Left lung (tissue), 10 donors: Measurements from ENCODE around the gene IGF1R. TPM values are rescaled to one million over a fixed set of nuclear protein-coding genes. Genes with fewer than 3 reads are reported as not detected.

Experiments used
- ATAC-seq: fragments of 200-7000 bp; cut with Tn5 transposase; one replicate; pipeline ENCODE4 v1.9.1; 2020; ENCODE audit warnings: moderate library complexity
- DNase-seq, 4 donors: peaks; one replicate each; pipeline ENCODE4 v3.0.0-alpha.2; 2013 to 2020
- H3K27ac ChIP-seq, 2 donors: fragments of 200-600 bp; sonication (generic) in 1 of 2; one replicate each; pipeline versions ENCODE4 v1.5.0 to v1.8.0; 2020 to 2021
- H3K27me3 ChIP-seq, 2 donors: fragments of 200-600 bp; sonication (generic) in 1 of 2; one replicate each; pipeline versions ENCODE4 v1.5.0 to v1.8.0; 2020 to 2021
- H3K36me3 ChIP-seq, 2 donors: fragments of 200-600 bp; sonication (generic) in 1 of 2; one replicate each; pipeline versions ENCODE4 v1.5.0 to v1.8.0; 2020 to 2021
- H3K4me1 ChIP-seq, 2 donors: fragments of 200-600 bp; one replicate each; pipeline ENCODE4 v1.8.0; 2021
- H3K4me3 ChIP-seq, 2 donors: fragments of 200-600 bp; sonication (generic) in 1 of 2; one replicate each; pipeline versions ENCODE4 v1.5.0 to v1.8.0; 2020 to 2021; ENCODE audit warnings: mild to moderate bottlenecking in 1 of 2
- H3K9me3 ChIP-seq, 2 donors: fragments of 200-600 bp; sonication (generic) in 1 of 2; one replicate each; pipeline versions ENCODE4 v1.5.0 to v1.8.0; 2020 to 2021
- CTCF ChIP-seq, 2 donors: fragments of 200-600 bp; sonication (generic) in 1 of 2; IDR thresholded peaks; one replicate each; pipeline versions ENCODE4 v1.5.0 to v1.8.0; 2021; ENCODE audit warnings: antibody characterized with exemption in 2 of 2
- intact Hi-C, 2 donors: fragments of 100-400 bp; cut with DNase I; formaldehyde crosslinking; loops; one replicate each; pipeline versions ENCODE4 v1.11.2 to v1.14.2; 2022
- polyA plus RNA-seq, 6 donors: library from polyadenylated mRNA; unstranded; fragments of 120-200 nt; gene quantifications; one replicate each; pipeline ENCODE4 v1.2.1, GENCODE V29; 2013; ENCODE audit not compliant: insufficient read length in 6 of 6
- total RNA-seq, 2 donors: library from RNA; stranded (reverse); fragmentation: NEBNext Ultra II Directional; extraction: Animal tissue kit (Norgen Biotek cat#: 25700); gene quantifications; one replicate each; pipeline ENCODE4 v1.2.1, GENCODE V29; 2021
- donor health status: DM: no; HTN: yes; CAD: no.
- donor health status: DM: no; HTN: no; CAD: no.

Gene IGF1R
- total and polyA plus RNA-seq, 8 donors = 32.0 to 41.0 (median 37.0) TPM

GRCh38 chr15:98753726-98754656, 105.7 kb downstream of the IGF1R start:
- H3K36me3 ChIP-seq = no peaks in the 10 kb centered on the region
- no peaks in the 10 kb centered on the region for H3K9me3 ChIP-seq
- H3K27ac ChIP-seq = peak overlapping the region; percentile 35 to 55
- DNase-seq (no peak), ATAC-seq (peak; percentile 54)
- intact Hi-C loops = no loop called here
- H3K27me3 ChIP-seq = no peaks in the 10 kb centered on the region
- no peak for TF ChIP-seq CTCF (IDR thresholded peaks at IDR 0.05)
- H3K4me3 ChIP-seq = peak overlapping the region; percentile 12 to 17
- peaks cover 7 to 26% of the 10 kb centered on the region in 2 donors for H3K4me1 ChIP-seq

GRCh38 chr15:98754657-98755022, 106.3 kb downstream of the IGF1R start:
- H3K27me3 ChIP-seq = no peaks in the 10 kb centered on the region
- peak overlapping the region in 1 of 2 donors; percentile 35 for H3K27ac ChIP-seq
- TF ChIP-seq CTCF (IDR thresholded peaks at IDR 0.05) = no peak
- H3K36me3 ChIP-seq = no peaks in the 10 kb centered on the region
- intact Hi-C loops = no loop called here
- DNase-seq (no peak), ATAC-seq (no peak)
- H3K4me3 ChIP-seq = peak overlapping the region in 1 of 2 donors; percentile 17
- H3K4me1 ChIP-seq = peaks cover 7 to 26% of the 10 kb centered on the region in 2 donors
- H3K9me3 ChIP-seq = no peaks in the 10 kb centered on the region

GRCh38 chr15:98755138-98755537, 106.8 kb downstream of the IGF1R start:
- ATAC-seq (no peak), DNase-seq (no peak)
- intact Hi-C loops = no loop called here
- no peak overlapping the region for H3K27ac ChIP-seq
- TF ChIP-seq CTCF (IDR thresholded peaks at IDR 0.05) = no peak
- H3K9me3 ChIP-seq = no peaks in the 10 kb centered on the region
- no peak overlapping the region for H3K4me3 ChIP-seq
- peaks cover 7 to 31% of the 10 kb centered on the region in 2 donors for H3K4me1 ChIP-seq
- no peaks in the 10 kb centered on the region for H3K27me3 ChIP-seq
- H3K36me3 ChIP-seq = no peaks in the 10 kb centered on the region

GRCh38 chr15:98755781-98756180, 107.4 kb downstream of the IGF1R start:
- H3K9me3 ChIP-seq = no peaks in the 10 kb centered on the region
- no peak overlapping the region for H3K4me3 ChIP-seq
- H3K27me3 ChIP-seq = no peaks in the 10 kb centered on the region
- no peak for TF ChIP-seq CTCF (IDR thresholded peaks at IDR 0.05)
- H3K27ac ChIP-seq = no peak overlapping the region
- intact Hi-C loops = no loop called here
- no peak for ATAC-seq
- no peak for DNase-seq
- no peaks in the 10 kb centered on the region for H3K36me3 ChIP-seq
- peaks cover 9 to 37% of the 10 kb centered on the region in 2 donors for H3K4me1 ChIP-seq

GRCh38 chr15:98758224-98758623, 109.9 kb downstream of the IGF1R start:
- intact Hi-C loops = no loop called here
- ATAC-seq = no peak

More at GRCh38 chr15:98758224-98758623, 109.9 kb downstream of the IGF1R start:
- no peaks in the 10 kb centered on the region for H3K36me3 ChIP-seq
- no peak overlapping the region for H3K27ac ChIP-seq
- H3K4me3 ChIP-seq = no peak overlapping the region
- no peaks in the 10 kb centered on the region for H3K27me3 ChIP-seq
- peaks cover 12 to 48% of the 10 kb centered on the region in 2 donors for H3K4me1 ChIP-seq
- TF ChIP-seq CTCF (IDR thresholded peaks at IDR 0.05) = no peak
- DNase-seq = no peak
- H3K9me3 ChIP-seq = no peaks in the 10 kb centered on the region
